HCT116 (cell line): ENCODE measurements around the gene EPHA10.
A peak's percentile ranks its signal among the peaks of the same experiment; 100 is the strongest.

Source experiments
- POLR2A ChIP-seq: IDR thresholded peaks from 2 replicates; pipeline ENCODE4 v1.7.0; 2011; ENCODE audit warnings: borderline replicate concordance; ENCODE audit not compliant: insufficient read depth, insufficient read length; ENCODE audit errors: extremely low read depth
- TF ChIP-seq, protein P1 (sequence below), 3 experiments: fragments of 200-600 bp in 1 of 3; sonication (generic) in 1 of 3; IDR thresholded peaks in 2 of 3; conservative IDR thresholded peaks in 1 of 3; 2 replicates each; pipeline ENCODE4 v1.5.1; 2012 to 2017; ENCODE audit warnings: low read depth in 2 of 3, low read length in 2 of 3, antibody characterized with exemption in 1 of 3, borderline replicate concordance in 1 of 3, control low read depth in 1 of 3, mild to moderate bottlenecking in 1 of 3, mixed read lengths in 1 of 3, mixed run types in 1 of 3, moderate library complexity in 1 of 3; ENCODE audit not compliant: insufficient read depth in 1 of 3

DNA sequence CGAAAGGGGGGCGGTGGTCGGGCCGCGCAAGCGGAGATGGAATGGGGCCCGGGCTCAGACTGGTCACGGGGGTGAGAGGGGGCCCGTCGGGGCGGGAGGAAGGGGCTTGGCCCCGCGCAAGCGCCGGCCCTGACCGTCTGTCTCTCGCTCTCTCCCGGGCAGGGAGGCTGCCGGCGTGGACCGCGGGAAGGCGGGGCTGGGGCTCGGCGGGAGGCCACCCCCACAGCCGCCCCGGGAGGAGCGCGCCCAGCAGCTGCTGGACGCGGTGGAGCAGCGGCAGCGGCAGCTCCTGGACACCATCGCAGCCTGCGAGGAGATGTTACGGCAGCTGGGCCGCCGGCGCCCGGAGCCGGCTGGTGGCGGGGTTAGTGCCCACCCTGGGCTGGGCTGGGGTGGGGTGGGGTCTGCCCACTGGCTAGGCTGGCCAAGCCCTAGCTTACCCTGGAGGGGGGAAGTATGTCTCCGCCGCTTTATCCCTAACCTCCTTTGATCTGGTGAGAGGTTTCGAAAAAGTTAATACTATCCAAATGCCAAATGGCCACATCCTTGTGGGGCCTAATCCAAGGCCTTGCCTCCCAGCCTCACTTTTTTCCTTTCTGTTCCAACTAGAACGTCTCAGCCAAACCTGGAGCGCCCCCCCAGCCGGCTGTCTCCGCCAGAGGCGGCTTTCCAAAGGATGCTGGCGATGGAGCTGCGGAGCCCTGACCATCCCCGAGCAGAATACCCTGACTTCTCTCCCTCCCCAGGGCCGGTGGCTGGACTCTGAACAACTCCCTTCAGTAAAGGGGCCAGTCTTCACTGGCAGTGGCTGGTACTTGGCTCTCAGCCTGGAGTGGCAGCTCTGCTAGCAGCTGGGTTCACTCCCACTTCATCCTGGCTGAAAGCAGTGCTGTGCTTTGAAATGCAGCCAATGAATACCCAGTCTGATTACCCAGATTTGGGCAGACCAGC is 43.7 kb upstream of the EPHA10 start:
- TF ChIP-seq, protein P1, sequence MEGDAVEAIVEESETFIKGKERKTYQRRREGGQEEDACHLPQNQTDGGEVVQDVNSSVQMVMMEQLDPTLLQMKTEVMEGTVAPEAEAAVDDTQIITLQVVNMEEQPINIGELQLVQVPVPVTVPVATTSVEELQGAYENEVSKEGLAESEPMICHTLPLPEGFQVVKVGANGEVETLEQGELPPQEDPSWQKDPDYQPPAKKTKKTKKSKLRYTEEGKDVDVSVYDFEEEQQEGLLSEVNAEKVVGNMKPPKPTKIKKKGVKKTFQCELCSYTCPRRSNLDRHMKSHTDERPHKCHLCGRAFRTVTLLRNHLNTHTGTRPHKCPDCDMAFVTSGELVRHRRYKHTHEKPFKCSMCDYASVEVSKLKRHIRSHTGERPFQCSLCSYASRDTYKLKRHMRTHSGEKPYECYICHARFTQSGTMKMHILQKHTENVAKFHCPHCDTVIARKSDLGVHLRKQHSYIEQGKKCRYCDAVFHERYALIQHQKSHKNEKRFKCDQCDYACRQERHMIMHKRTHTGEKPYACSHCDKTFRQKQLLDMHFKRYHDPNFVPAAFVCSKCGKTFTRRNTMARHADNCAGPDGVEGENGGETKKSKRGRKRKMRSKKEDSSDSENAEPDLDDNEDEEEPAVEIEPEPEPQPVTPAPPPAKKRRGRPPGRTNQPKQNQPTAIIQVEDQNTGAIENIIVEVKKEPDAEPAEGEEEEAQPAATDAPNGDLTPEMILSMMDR (IDR thresholded peaks at IDR 0.05 in 2 of 3, conservative IDR thresholded peaks at IDR 0.05 in 1 of 3; ENCODE audit: borderline replicate concordance in 1 of 3, insufficient read depth in 1 of 3, low read depth in 2 of 3, low read length in 2 of 3), result 0 out of 6 replicates have a peak, but pooled peaks of 1 of the 3 experiments have one; percentile 8
- TF ChIP-seq POLR2A, result no peak
